ENCODE data around the gene LTF.
"Not testable (repeated sequence)": the region's sequence is repeated elsewhere in the genome, so short reads cannot be mapped to it uniquely, and the experiment has no call there.

The LTF gene

DNA sequence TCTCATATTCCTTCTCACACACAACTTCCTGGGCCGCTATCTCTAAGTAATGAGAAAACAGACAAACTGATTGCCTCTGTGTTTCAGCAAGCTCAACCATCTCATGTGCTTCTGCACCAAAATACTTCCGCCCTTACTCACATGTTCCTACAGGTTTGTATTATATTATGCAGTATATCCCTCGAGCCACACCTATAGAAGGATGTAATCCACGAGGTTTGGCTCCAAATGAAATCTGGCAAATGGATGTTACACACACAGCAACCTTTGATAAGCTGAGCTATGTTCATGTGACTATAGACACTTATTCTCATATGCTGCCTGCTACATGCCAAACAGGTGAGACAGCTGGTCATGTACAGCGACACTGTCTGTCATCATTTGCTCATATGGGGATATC is 35.0 kb downstream of the LTF start:
- Mint-ChIP-seq H3K27ac (no peak overlapping the region), H3K4me3 (no peak overlapping the region), H3K27me3 (peaks cover 3% of the 10 kb centered on the region), H3K4me1 (ENCODE audit: low read depth) (peaks cover 5% of the 10 kb centered on the region), H3K9me3 (peaks cover 22% of the 10 kb centered on the region), H3K36me3 (ENCODE audit: low read depth) (peaks cover 8% of the 10 kb centered on the region)
- intact Hi-C loops (cut with micrococcal nuclease): no loop called here

DNA sequence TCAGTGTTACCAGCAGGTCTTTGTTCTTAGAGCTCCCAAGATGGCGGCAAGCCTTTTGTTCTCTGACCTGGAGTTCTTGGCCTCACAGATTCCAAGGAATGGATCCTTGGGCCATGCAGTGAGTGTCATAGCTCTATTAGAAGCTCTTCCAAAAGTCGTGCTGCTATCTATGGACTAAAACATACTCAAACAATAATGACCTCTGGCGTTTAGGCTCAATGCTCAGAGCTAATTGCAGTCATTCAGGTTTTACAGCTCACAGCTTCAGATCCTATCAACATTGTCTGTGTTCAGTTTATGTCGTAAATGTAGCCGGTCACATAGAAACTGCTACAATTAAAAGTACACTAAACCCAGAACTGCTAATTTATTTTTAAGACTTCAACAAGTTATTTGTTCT is 35.5 kb downstream of the LTF start:
- Mint-ChIP-seq H3K4me3 (no peak overlapping the region), H3K36me3 (ENCODE audit: low read depth) (peaks cover 8% of the 10 kb centered on the region)
- intact Hi-C loops (cut with micrococcal nuclease): no loop called here

DNA sequence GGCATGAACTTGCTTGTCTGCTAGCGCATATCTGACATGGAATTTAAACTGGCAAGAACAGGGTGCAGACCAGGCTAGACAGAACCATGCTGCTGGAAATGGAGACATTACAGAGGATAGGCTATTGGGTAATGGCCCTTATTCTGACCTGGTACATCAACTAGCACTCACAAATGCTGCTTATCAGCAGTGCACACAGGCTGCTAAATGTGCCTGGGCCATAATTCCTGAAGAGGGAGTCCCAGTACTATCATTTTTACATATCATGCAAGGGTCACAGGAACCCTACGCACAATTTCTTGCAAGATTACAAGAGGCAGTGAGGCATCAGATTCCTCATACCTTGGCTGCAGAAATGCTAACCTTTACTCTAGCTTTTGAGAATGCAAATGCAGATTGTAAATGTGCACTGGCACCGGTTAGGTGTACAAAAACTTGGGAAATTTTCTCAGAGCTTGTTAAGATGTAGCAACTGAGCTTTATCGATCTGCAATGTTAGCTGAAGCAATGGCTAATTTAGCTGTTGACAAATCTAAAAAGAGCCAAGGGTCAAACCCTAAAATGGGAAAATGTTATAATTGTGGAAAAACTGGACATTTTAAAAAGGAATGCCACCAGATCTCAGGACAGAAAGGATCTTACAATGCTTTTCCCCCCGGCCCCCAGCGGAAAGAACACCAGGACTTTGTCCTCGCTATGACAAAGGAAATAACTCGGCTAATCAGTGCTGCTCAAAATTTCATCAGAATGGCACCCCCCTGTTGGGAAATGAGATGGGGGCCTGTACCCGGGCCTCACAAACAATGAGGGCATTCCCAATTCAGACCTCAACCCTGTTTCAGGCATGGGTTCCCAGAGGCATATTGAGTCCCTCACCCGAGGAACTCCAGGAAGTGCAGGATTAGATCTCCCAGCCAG is 36.5 kb downstream of the LTF start:
- Mint-ChIP-seq H3K4me3 (no peak overlapping the region), H3K27ac (no peak overlapping the region), H3K4me1 (ENCODE audit: low read depth) (peaks cover 5% of the 10 kb centered on the region), H3K36me3 (ENCODE audit: low read depth) (peaks cover 8% of the 10 kb centered on the region), H3K9me3 (peaks cover 22% of the 10 kb centered on the region), H3K27me3 (peaks cover 3% of the 10 kb centered on the region)
- intact Hi-C loops (cut with micrococcal nuclease): no loop called here

More for the DNA sequence above, 35.5 kb downstream of the LTF start:
- Mint-ChIP-seq H3K27ac (no peak overlapping the region), H3K27me3 (peaks cover 3% of the 10 kb centered on the region), H3K4me1 (ENCODE audit: low read depth) (peaks cover 5% of the 10 kb centered on the region), H3K9me3 (peaks cover 22% of the 10 kb centered on the region)

DNA sequence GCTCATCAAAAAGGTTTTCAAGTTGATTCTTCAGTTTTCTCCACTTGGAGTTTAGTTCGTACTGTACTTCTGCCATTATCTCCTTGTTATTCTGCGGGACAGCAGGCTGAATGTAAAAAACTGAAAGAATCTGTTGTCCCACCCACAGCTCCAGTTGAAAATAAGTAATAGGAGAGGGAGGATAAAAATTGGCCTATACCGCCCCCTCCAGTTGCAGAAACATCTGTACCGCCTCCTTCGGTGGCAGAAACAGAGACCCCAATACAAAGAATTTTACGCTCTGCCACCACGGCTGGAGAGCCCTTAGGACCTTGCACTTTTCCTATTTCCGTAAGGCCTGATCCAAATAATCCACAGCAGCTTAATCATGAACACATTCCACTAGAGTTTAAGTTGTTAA is 37.3 kb downstream of the LTF start:
- H3K27me3 Mint-ChIP-seq; H3K36me3 Mint-ChIP-seq (ENCODE audit: low read depth); H3K27ac Mint-ChIP-seq; H3K4me1 Mint-ChIP-seq (ENCODE audit: low read depth); H3K4me3 Mint-ChIP-seq; intact Hi-C loops (cut with micrococcal nuclease): not testable (repeated sequence)
- H3K9me3 Mint-ChIP-seq: peaks cover 17% of the 10 kb centered on the region

DNA sequence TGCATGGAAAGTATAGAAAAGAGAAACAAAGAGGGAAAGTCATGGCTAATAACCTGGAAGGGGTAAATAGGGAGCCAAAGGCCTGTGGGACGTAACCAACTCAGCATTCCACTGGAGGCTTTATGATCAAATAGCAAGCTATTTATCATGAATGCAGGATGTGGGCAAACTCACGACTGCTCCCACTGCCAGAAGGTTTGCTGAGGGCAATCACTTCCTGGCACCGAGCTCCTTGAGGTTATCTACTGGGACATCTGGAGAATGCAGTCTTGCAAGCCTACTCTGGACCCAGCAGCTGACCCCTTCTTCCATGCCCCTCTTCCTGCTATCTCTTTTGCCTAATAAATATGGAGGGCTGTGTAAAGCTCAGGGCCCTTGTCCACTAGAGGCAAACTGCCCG is 38.2 kb downstream of the LTF start:
- H3K27me3 Mint-ChIP-seq; H3K9me3 Mint-ChIP-seq; H3K4me1 Mint-ChIP-seq (ENCODE audit: low read depth); H3K4me3 Mint-ChIP-seq; H3K27ac Mint-ChIP-seq; intact Hi-C loops (cut with micrococcal nuclease); H3K36me3 Mint-ChIP-seq (ENCODE audit: low read depth): not testable (repeated sequence)

DNA sequence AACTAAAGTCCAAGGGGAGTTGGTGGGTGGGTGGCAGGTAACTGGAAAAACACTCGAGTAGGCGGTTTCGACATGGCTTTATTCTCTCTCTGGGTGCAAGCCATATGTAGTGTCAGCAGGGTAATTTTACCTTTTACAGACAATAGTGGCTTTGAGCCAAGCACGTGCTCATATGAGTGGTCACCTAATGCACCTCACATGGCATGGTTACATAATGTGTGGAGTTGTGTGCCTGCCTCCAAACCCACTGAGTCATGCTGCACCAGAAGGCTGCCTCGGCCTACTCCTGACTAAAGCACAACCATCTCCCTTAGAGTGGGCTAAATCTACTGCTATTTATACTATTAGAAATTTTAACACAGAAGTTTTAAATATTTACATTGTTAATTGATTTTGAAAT is 41.1 kb downstream of the LTF start:
- H3K4me1 Mint-ChIP-seq (ENCODE audit: low read depth): no peaks in the 10 kb centered on the region
- H3K36me3 Mint-ChIP-seq (ENCODE audit: low read depth): no peaks in the 10 kb centered on the region
- H3K27me3 Mint-ChIP-seq: no peaks in the 10 kb centered on the region
- no peaks in the 10 kb centered on the region for H3K9me3 Mint-ChIP-seq
- intact Hi-C loops (cut with micrococcal nuclease): no loop called here
- no peak overlapping the region for H3K27ac Mint-ChIP-seq
- no peak overlapping the region for H3K4me3 Mint-ChIP-seq

DNA sequence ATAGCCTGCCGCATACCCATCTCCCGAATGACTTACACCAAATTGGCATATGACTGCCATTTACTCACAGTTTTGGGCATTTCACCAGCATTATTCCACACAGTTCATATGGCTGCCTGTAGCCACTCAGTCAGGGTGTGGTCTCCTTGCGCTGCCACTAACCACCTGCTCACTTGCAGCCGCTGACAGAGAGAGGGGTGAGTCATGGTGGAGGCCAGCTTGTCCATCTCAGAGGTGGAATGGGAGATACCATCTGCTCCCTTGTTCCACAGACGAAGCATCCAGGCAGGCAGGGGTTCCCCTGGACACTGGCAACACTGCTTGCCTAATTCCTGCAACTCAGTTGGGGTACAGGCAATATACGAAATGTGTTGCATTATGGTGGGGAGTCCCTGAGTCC is 42.1 kb downstream of the LTF start:
- Mint-ChIP-seq H3K27me3 (no peaks in the 10 kb centered on the region), H3K4me3 (no peak overlapping the region), H3K9me3 (no peaks in the 10 kb centered on the region), H3K4me1 (ENCODE audit: low read depth) (no peaks in the 10 kb centered on the region), H3K27ac (no peak overlapping the region), H3K36me3 (ENCODE audit: low read depth) (no peaks in the 10 kb centered on the region)
- intact Hi-C loops (cut with micrococcal nuclease): no loop called here

DNA sequence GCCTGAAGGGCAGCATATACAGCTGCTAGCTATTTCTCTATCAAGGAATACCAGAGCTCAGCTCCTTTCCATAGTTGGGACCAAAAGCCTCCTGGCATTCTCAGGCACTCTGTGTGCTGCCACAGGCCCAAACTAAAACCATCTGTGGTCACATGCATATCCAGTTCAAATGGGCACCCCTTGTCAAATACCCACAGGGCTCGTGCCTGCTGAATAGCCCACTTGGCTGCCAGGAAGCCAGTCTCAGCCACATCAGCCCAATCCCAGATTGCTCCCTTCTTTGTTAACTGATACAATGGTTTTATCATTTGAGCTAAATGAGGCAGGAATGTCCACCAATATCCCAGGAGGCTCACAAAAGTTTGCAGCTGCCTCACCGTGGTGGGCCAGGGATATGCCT is 43.8 kb downstream of the LTF start:
- H3K4me1 Mint-ChIP-seq (ENCODE audit: low read depth): peaks cover 11% of the 10 kb centered on the region
- H3K36me3 Mint-ChIP-seq (ENCODE audit: low read depth): no peaks in the 10 kb centered on the region
- no peak overlapping the region for H3K4me3 Mint-ChIP-seq
- no peaks in the 10 kb centered on the region for H3K27me3 Mint-ChIP-seq
- H3K27ac Mint-ChIP-seq: no peak overlapping the region
- intact Hi-C loops (cut with micrococcal nuclease): no loop called here
- no peaks in the 10 kb centered on the region for H3K9me3 Mint-ChIP-seq

DNA sequence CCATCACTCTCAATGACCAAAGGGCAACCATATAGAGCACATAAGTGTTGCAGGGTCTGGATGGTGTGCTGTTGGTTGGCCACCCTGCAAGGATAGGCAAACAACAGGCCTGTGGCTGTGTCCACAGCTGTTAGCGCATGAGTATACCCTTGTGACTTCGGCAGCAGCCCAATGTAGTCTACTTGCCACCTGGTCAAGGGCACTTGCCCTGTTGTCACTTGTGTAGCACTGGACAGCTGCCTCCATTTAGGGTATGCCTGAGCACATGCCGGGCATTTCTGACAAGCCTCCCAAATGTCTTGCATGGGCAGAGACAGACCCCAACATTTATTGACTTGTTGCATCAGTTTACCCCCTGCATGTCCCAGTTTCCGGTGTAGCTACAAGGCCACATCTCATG is 44.9 kb downstream of the LTF start:
- intact Hi-C loops (cut with micrococcal nuclease): no loop called here
- H3K4me3 Mint-ChIP-seq: no peak overlapping the region
- H3K9me3 Mint-ChIP-seq: no peaks in the 10 kb centered on the region
- no peak overlapping the region for H3K27ac Mint-ChIP-seq
- peaks cover 19% of the 10 kb centered on the region for H3K4me1 Mint-ChIP-seq (ENCODE audit: low read depth)
- no peaks in the 10 kb centered on the region for H3K36me3 Mint-ChIP-seq (ENCODE audit: low read depth)
- no peaks in the 10 kb centered on the region for H3K27me3 Mint-ChIP-seq

DNA sequence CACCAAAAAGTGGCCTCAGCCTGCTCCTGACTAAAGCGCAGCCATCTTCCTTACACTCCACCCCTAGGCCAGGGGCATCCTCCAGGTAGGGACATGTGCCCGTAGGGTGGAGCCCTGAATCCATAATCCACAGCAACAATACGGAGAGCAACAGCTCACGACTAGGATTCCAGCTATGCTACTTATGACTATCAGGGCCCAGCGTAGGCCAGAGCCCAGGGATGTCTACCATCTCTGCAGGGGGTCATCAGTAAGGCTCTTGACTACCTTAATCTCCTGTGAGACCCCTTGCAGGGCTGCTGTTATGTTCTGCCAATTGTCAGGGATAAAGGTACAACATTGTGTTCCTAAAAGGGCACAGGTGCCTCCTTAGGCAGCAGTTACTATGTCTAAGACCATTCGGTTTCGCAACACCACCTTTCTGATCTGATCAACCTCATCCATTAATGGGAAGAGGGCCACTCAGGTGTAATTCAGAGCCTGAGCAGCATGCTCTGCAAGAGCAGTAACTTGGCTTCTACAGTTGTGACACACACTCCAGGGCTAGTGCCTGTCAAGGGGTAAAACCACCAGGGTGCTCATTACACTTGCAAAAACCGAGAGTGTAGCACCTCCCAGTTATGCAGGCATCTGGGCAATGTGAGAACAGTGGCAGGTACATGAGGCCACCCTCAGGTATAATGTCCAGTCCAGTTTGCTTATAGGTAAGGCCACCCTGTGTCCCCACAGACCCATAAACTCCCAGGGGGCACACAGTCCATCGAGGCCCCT is 46.7 kb downstream of the LTF start:
- peaks cover 32% of the 10 kb centered on the region for H3K4me1 Mint-ChIP-seq (ENCODE audit: low read depth)
- H3K36me3 Mint-ChIP-seq (ENCODE audit: low read depth): no peaks in the 10 kb centered on the region
- H3K4me3 Mint-ChIP-seq: no peak overlapping the region
- no peaks in the 10 kb centered on the region for H3K9me3 Mint-ChIP-seq
- no peaks in the 10 kb centered on the region for H3K27me3 Mint-ChIP-seq
- intact Hi-C loops (cut with micrococcal nuclease): no loop called here
- no peak overlapping the region for H3K27ac Mint-ChIP-seq

DNA sequence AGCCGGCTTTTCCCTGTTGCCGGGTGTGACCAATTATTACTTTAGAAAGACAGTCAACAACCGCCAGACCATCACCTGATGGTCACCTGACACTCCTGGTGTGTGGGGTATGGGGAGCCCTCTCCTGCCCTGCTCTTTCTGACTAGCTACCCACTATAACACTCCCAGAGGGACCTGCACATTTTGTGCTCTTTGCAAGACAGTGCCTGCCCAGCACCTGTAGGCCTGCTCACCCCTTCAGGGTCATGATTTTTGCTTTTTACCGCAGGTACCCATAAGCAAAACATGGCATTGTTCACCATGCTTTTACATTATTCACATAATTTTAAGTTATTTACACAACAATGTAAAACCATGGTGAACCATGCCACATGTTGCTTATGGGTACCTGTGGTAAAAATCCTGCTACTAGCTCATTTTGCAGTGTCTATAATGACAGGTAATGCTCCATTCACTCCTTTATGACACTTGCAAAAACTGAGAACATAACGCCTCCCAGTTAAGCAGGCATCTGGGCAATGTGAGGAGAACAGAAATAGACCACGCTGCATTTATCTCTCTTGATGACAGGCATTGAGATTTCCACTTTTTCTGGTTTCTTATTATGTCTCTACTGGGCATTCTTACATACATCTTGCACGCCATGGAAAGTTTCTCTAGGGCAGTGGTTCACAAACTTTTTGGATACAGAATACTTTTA is 47.7 kb downstream of the LTF start:
- peaks cover 41% of the 10 kb centered on the region for H3K4me1 Mint-ChIP-seq (ENCODE audit: low read depth)

DNA sequence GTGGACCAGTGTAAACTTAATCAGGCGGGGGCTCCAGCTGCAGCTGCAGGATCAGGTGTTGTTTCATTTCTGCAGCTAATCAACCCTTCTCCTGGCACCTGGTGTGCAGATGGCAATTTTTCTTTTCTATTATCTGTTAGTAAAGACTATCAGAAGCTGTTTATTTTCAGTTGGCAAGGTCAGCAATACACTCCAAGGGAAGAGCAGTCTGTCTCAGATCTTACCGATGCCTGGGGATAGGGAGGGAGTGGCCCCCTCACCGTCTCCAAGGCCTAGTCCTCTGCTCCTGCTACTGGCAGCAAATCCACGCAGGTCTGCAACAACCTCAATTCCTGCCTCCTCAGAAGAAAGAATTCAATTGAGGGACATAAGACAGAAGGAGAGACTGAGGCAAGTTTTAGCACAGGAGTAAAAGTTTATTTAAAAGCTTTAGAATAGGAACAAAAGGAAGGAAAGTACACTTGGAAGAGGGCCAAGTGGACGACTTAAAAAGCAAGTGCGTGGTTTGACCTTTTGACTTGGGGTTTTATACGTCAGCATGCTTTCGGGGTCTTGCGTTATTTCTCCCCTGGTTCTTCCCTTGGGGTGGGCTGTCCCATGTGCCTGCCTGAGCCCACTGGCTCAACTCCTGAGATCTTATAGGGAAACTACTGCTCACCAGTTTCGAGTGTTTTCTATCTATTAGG is 48.4 kb downstream of the LTF start:
- no peak overlapping the region for H3K27ac Mint-ChIP-seq
- H3K9me3 Mint-ChIP-seq: no peaks in the 10 kb centered on the region
- H3K4me1 Mint-ChIP-seq (ENCODE audit: low read depth): peaks cover 42% of the 10 kb centered on the region
- intact Hi-C loops (cut with micrococcal nuclease): no loop called here
- H3K27me3 Mint-ChIP-seq: no peaks in the 10 kb centered on the region
- H3K36me3 Mint-ChIP-seq (ENCODE audit: low read depth): no peaks in the 10 kb centered on the region
- H3K4me3 Mint-ChIP-seq: no peak overlapping the region

More for the DNA sequence above, 47.7 kb downstream of the LTF start:
- no peaks in the 10 kb centered on the region for H3K27me3 Mint-ChIP-seq
- H3K27ac Mint-ChIP-seq: no peak overlapping the region
- no peaks in the 10 kb centered on the region for H3K36me3 Mint-ChIP-seq (ENCODE audit: low read depth)
- no peaks in the 10 kb centered on the region for H3K9me3 Mint-ChIP-seq
- no peak overlapping the region for H3K4me3 Mint-ChIP-seq
- intact Hi-C loops (cut with micrococcal nuclease): no loop called here

DNA sequence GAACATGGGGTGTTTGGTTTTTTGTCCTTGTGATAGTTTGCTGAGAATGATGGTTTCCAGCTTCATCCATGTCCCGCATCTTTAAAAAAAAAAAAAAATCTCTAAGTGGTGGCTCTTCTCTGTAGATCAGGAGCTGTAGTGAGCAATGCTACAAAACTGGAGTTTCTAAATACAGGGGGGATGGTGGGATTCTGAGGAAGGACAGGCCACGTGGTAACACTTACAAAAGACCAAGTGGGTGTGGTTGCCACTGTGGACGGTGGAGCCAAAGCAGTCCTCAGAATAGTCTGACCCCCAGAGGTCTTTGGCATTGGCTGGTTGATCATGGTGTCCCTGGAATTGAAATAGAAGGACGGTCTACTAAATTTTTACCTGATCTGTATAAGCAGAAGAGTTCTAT is 50.0 kb downstream of the LTF start:
- Mint-ChIP-seq H3K36me3 (ENCODE audit: low read depth) (peaks cover 5% of the 10 kb centered on the region), H3K4me1 (ENCODE audit: low read depth) (peaks cover 56% of the 10 kb centered on the region), H3K27ac (no peak overlapping the region), H3K9me3 (no peaks in the 10 kb centered on the region), H3K27me3 (no peaks in the 10 kb centered on the region), H3K4me3 (no peak overlapping the region)
- intact Hi-C loops (cut with micrococcal nuclease): no loop called here

Measured in dendritic cell treated with granulocyte-macrophage colony-stimulating factor and Interleukin-4, amounts not matched to agents 40 ng/mL and 50 ng/mL, for 4 days (primary cell).